ENCODE measurements around the gene C2CD5.
A peak's percentile ranks its signal among the peaks of the same experiment; 100 is the strongest.
"Not testable (repeated sequence)": the region's sequence is repeated elsewhere in the genome, so short reads cannot be mapped to it uniquely, and the experiment has no call there.

C2CD5 gene

GRCh38 chr12:22544038-22544979 is at the start of gene C2CD5:
TSS of gene C2CD5 (minus strand) at chr12:22544542. CDS start at chr12:22544150, 392 bp downstream.
- peak; percentile 98 for DNase-seq (ENCODE audit: low spot score)

GRCh38 chr12:22593864-22594263 is 49.5 kb upstream of the C2CD5 start:
- no peak for DNase-seq (ENCODE audit: low spot score)

- DNase-seq (ENCODE audit: low spot score), result no peak
These were observed 44.5 kb upstream of the C2CD5 start for GRCh38 chr12:22588817-22589216.

GRCh38 chr12:22578328-22578727 is 34.0 kb upstream of the C2CD5 start:
- DNase-seq (ENCODE audit: low spot score), result no peak

GRCh38 chr12:22577667-22578066 is 33.3 kb upstream of the C2CD5 start:
- no peak for DNase-seq (ENCODE audit: low spot score)

- DNase-seq (ENCODE audit: low spot score), result no peak
These were observed 32.1 kb upstream of the C2CD5 start for GRCh38 chr12:22576473-22576872.

GRCh38 chr12:22576065-22576464 is 31.7 kb upstream of the C2CD5 start:
- no peak for DNase-seq (ENCODE audit: low spot score)

GRCh38 chr12:22574921-22575320 is 30.6 kb upstream of the C2CD5 start:
- no peak for DNase-seq (ENCODE audit: low spot score)

- DNase-seq (ENCODE audit: low spot score), result no peak
These were observed 28.8 kb upstream of the C2CD5 start for GRCh38 chr12:22573181-22573580.

- no peak for DNase-seq (ENCODE audit: low spot score)
These were observed 24.9 kb upstream of the C2CD5 start for GRCh38 chr12:22569253-22569652.

GRCh38 chr12:22562036-22563028 is 18.0 kb upstream of the C2CD5 start:
- no peak for DNase-seq (ENCODE audit: low spot score)

- DNase-seq (ENCODE audit: low spot score), result not testable (repeated sequence)
These were observed 10.4 kb upstream of the C2CD5 start for GRCh38 chr12:22554750-22555149.

- no peak for DNase-seq (ENCODE audit: low spot score)
These were observed 7.3 kb upstream of the C2CD5 start for GRCh38 chr12:22551624-22552023.

- no peak for DNase-seq (ENCODE audit: low spot score)
These were observed 913 bp upstream of the C2CD5 start for GRCh38 chr12:22545255-22545654.

GRCh38 chr12:22543246-22544037 is 900 bp downstream of the C2CD5 start:
- DNase-seq (ENCODE audit: low spot score), result peak; percentile 70

- no peak for DNase-seq (ENCODE audit: low spot score)
These were observed 2.7 kb downstream of the C2CD5 start for GRCh38 chr12:22541496-22542155.

- DNase-seq (ENCODE audit: low spot score), result no peak
These were observed 5.3 kb downstream of the C2CD5 start for GRCh38 chr12:22539055-22539454.

- no peak for DNase-seq (ENCODE audit: low spot score)
These were observed 6.0 kb downstream of the C2CD5 start for GRCh38 chr12:22538311-22538710.

GRCh38 chr12:22536971-22537544 is 7.3 kb downstream of the C2CD5 start:
- DNase-seq (ENCODE audit: low spot score), result no peak

- no peak for DNase-seq (ENCODE audit: low spot score)
These were observed 7.9 kb downstream of the C2CD5 start for GRCh38 chr12:22536346-22536945.
